Mesodermal cell (in vitro differentiated cells): ENCODE measurements around the gene MATK.

Source experiments
- H3K27ac ChIP-seq: 2 replicates; pipeline ENCODE4 v1.7.0; 2013; ENCODE audit warnings: mild to moderate bottlenecking, low read depth, low read length, moderate library complexity; ENCODE audit not compliant: severe bottlenecking
- H3K36me3 ChIP-seq: 2 replicates; pipeline ENCODE4 v1.7.1; 2013; ENCODE audit warnings: mild to moderate bottlenecking, low read length, moderate library complexity; ENCODE audit not compliant: control insufficient read depth, insufficient read depth
- H3K4me1 ChIP-seq: one replicate; pipeline ENCODE4 v1.7.1; 2013; ENCODE audit warnings: mild to moderate bottlenecking, low read length; ENCODE audit not compliant: insufficient read depth, control insufficient read depth, poor library complexity, severe bottlenecking
- H3K4me3 ChIP-seq: 2 replicates; pipeline ENCODE4 v1.7.0; 2013; ENCODE audit warnings: low read length, control low read depth, mild to moderate bottlenecking; ENCODE audit not compliant: insufficient read depth, poor library complexity, severe bottlenecking; ENCODE audit errors: extremely low read depth
- H3K9me3 ChIP-seq: 2 replicates; pipeline ENCODE4 v1.7.1; 2013; ENCODE audit warnings: mild to moderate bottlenecking, low read length, moderate library complexity; ENCODE audit not compliant: control insufficient read depth
- WGBS, 2 experiments: methylation state at CpG; one replicate each; pipeline ENCODE4 v1.1.5; 2013; ENCODE audit warnings: missing lambda C conversion rate in 2 of 2; ENCODE audit not compliant: insufficient coverage in 2 of 2; 5-methylcytosine and 5-hydroxymethylcytosine counted together

The MATK gene

DNA sequence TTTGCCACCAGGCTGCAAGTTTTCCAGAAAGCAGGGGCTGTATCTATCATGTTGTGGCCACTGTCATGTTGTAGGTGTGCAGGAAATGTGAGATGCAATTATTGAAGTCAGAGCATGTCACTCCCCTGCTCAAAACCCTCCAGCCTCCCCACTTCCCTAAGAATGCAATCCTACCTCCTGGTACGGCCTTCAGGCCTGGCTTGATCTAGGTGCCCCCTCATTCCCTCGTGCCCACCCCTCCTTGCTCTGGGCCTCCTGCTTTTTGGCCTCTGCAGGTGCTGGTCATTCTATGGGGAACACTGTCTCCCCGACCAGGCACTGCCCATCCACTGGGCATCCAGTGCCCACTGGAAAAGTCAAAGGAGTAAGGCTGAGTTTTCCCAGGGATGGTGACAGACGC, 28.5 kb upstream of the MATK start:
- no peaks in the 10 kb centered on the region for H3K36me3 ChIP-seq
- 92 to 96% methylated on average over 2 to 4 of the region's 4 CpGs for WGBS, 2 experiments
- no peak overlapping the region for H3K27ac ChIP-seq
- H3K9me3 ChIP-seq = no peaks in the 10 kb centered on the region
- H3K4me3 ChIP-seq = no peak overlapping the region
- peaks cover 13% of the 10 kb centered on the region for H3K4me1 ChIP-seq

DNA sequence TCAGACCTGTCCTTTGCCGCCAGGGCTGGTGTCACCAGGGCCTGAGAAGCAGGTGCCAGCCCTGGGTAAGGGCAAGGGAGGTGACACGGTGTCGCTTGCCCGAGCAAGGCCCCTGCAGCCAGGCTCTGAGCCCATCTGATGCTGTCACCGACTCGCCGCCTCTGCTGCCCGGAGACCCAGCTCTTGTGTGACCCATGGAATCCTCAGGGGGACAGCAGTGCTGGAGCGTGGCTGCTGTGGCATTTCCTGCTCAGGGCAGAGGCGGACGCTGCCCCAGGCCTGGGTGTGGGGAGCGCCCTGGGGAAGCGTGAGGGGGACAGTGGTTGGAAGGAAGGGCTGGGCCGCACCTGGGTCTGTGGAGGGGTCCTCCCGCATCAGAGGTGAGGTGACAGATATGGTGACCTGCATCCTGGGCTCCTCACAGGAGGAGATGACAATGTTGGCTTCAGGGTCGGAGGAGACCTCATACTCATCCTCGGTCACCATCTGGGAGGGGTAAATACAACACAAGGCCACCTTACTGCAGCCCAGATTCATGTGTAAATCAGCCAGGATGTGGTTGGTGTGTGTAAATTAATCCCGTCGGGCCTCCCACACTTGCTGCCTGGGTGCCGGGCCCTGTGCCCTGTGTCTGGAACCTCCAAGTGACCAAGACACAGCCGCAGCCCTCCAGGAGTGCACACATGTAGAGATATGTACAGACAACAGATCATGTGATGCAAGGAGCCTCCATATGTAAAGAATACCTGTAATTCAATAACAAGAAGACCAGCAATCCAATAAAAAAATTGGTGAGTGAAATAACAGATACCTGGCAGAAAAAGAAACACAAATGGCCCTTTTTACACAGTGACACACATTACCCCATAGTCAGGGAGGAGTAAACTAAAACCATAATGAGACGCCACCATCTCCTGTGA, 27.6 kb upstream of the MATK start:
- WGBS, 2 experiments = 94 to 98% methylated on average over 18 of the region's 22 CpGs
- no peak overlapping the region for H3K4me3 ChIP-seq
- H3K27ac ChIP-seq = no peak overlapping the region
- H3K36me3 ChIP-seq = no peaks in the 10 kb centered on the region
- peaks cover 13% of the 10 kb centered on the region for H3K4me1 ChIP-seq
- H3K9me3 ChIP-seq = no peaks in the 10 kb centered on the region

GRCh38 chr19:3810708-3811355, 24.7 kb upstream of the MATK start:
- Histone ChIP-seq H3K4me3 (no peak overlapping the region), H3K27ac (no peak overlapping the region), H3K4me1 (peaks cover 9% of the 10 kb centered on the region), H3K9me3 (no peaks in the 10 kb centered on the region), H3K36me3 (no peaks in the 10 kb centered on the region)
- 92% methylated on average over 28 to 38 of the region's 38 CpGs for WGBS, 2 experiments

DNA sequence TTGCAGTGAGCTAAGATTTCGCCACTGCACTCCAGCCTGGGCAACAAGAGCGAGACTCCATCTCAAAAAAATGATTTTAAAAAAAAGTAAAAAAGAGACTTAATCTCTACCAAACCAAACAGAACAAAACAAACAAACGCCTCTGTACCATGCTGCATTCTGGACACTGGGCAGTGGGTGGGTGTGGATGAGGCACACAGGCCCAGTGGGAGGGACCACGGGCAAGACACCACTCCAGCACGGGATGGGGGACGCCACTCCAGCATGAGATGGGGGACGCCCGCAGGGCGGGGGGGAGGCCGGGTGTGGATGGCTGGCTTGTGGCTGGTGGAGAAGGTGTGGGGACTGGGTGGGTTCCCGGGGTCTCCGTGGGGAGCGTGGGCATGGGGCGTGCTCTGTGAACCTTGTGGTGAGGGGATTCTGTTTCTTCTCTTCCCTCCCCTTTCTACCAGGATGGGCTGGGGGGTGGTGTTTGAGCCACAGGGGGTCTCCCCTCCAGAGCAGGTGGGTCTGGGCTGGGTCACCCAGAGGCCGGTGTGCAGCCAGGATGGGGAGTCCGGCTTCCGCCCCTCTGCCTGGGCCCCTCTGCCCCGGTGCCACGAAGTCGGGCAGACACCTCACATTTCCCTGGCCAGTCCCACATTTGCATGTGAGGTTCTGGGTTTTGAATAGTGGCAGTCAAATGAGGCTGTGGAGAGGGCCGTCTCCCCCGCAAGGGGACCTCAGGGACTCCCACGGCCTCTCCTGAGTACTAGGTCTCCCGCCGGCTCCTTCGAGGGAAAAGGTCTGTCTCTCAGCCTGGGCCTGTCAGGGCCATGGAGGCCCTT, 23.9 kb upstream of the MATK start:
- Histone ChIP-seq H3K9me3 (no peaks in the 10 kb centered on the region), H3K27ac (no peak overlapping the region), H3K4me3 (no peak overlapping the region), H3K36me3 (no peaks in the 10 kb centered on the region), H3K4me1 (peaks cover 9% of the 10 kb centered on the region)
- 94 to 98% methylated on average over 10 to 19 of the region's 26 CpGs for WGBS, 2 experiments

DNA sequence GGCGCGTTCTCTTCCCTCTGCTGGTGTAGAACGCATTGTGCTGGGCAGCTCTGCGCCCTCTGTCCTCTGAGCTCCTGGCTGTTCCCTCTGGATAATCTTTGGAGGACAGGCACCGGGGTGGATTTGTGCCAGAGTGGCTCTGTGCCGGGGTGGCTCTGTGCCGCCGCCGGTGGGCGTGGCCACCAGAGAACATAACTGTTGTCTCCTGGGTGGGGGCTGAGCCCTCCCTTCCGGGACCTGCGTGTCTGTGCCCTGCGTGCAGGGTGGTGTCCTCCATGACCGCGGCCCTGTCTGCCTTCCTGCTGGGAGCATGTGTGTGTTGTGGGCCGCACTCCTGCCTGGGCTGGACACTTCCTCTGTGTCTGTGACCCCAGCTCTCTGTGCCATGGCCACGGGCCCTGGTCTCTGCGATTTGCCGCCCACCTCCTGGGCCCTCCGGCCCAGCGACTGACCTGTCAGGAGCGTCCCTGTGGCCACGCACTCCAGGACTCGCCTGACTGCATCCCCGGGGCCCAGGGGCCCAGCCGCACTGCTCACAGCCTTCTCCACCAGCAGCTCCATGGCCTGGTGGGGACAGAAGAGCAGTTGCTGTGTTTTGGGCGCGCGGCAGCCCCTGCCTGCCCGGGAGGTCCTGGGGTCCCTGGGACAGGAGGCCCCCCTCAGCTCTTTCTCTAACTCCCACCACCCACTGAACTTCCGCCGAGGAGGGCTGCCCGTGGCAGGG, 22.4 kb upstream of the MATK start:
- WGBS, 2 experiments = 92 to 94% methylated on average over 23 to 31 of the region's 33 CpGs
- Histone ChIP-seq H3K4me3 (no peak overlapping the region), H3K9me3 (no peaks in the 10 kb centered on the region), H3K4me1 (peaks cover 9% of the 10 kb centered on the region), H3K36me3 (no peaks in the 10 kb centered on the region), H3K27ac (no peak overlapping the region)

- Histone ChIP-seq H3K9me3 (no peaks in the 10 kb centered on the region), H3K4me1 (peaks cover 5% of the 10 kb centered on the region), H3K4me3 (no peak overlapping the region), H3K27ac (no peak overlapping the region), H3K36me3 (no peaks in the 10 kb centered on the region)
- 95 to 96% methylated on average over 35 of the region's 35 CpGs for WGBS, 2 experiments
These were observed 21.6 kb upstream of the MATK start for GRCh38 chr19:3807574-3808354.

DNA sequence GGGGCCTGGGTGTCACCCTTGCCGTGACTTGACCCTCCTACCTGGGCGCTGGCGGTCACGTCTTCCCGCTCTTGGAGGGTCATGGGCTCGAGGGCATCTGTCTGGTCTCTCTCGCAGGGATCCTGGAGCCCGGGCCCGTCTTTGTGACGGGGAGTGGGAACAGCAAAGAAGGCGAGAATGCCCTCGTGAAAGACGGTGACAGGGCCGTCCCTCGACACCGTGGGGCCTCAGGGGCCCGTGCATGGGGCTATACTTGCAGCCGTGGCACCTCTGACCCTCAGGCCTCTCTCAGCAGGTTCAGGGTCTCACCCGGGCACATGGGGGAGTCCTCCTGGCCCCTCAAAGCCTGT, 20.9 kb upstream of the MATK start:
- no peak overlapping the region for H3K27ac ChIP-seq
- no peak overlapping the region for H3K4me3 ChIP-seq
- H3K4me1 ChIP-seq = peaks cover under 1% of the 10 kb centered on the region
- WGBS, 2 experiments = 89% methylated on average over 19 of the region's 19 CpGs
- H3K36me3 ChIP-seq = no peaks in the 10 kb centered on the region
- no peaks in the 10 kb centered on the region for H3K9me3 ChIP-seq

GRCh38 chr19:3805859-3806258, 19.7 kb upstream of the MATK start:
- no peaks in the 10 kb centered on the region for H3K4me1 ChIP-seq
- no peak overlapping the region for H3K27ac ChIP-seq
- WGBS, 2 experiments = 93 to 95% methylated on average over 23 to 29 of the region's 29 CpGs
- H3K4me3 ChIP-seq = no peak overlapping the region
- no peaks in the 10 kb centered on the region for H3K9me3 ChIP-seq
- no peaks in the 10 kb centered on the region for H3K36me3 ChIP-seq

DNA sequence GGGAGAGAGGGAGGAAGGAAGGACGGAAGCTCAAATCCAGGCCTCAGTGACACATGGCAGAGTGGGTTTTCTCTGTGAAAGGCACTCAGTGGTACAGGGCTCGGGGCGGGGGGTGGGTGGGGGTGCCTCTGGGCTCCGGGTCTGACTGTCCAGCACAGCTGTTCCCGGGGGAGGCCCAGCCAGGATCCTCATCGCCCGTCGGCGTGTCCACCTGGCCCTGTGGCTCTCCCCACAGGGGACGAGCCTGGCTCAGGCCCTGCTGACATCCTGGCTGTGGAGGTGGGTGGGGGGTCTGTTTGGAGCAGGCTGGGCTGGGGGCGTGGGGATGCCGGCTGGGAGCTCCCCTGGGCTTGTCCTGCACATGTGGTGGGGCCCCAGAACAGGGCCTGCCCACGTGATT, 18.2 kb upstream of the MATK start:
- Histone ChIP-seq H3K27ac (no peak overlapping the region), H3K36me3 (no peaks in the 10 kb centered on the region), H3K4me1 (no peaks in the 10 kb centered on the region), H3K9me3 (no peaks in the 10 kb centered on the region), H3K4me3 (no peak overlapping the region)
- WGBS, 2 experiments = 85 to 88% methylated on average over 6 to 12 of the region's 13 CpGs

DNA sequence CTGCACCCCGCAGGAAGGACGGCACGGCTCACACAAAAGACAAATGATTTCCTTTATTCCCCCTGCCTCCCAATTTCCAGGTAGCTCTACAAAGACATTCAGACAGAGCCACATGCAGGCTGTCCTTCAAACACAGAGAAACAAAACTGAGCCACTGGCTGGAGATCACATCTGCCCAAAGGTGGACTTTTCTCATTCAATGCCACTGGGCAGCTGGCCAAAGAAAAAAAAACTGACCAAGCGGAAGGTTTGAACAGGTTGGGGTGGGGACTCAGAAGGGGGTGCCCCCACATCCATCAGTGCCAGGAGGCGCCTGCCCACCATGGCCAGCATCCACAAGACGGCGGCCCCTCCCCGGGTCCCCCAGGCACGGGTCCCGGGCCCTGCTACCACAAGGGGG, 17.8 kb upstream of the MATK start:
- Histone ChIP-seq H3K36me3 (no peaks in the 10 kb centered on the region), H3K4me3 (no peak overlapping the region), H3K9me3 (no peaks in the 10 kb centered on the region), H3K27ac (no peak overlapping the region), H3K4me1 (no peaks in the 10 kb centered on the region)
- WGBS, 2 experiments = 94 to 99% methylated on average over 9 to 10 of the region's 10 CpGs
